Gastrocnemius medialis (tissue), 4 donors: ENCODE results near the gene CKAP4. TPM values are rescaled to one million over a fixed set of nuclear protein-coding genes. Genes with fewer than 3 reads are reported as not detected.

Source experiments
- ATAC-seq, 2 donors: fragments of 150-250 bp; one replicate each; pipeline ENCODE4 v1.9.1; 2016
- DNase-seq, 2 donors: peaks; one replicate each; pipeline ENCODE4 v3.0.0-alpha.2; 2019
- H3K27ac ChIP-seq, 4 donors: fragments of 200-600 bp; sonication (generic); 1 replicate in 1 of 4; 2 replicates in 3 of 4; pipeline ENCODE4 v1.5.1; 2016 to 2018; ENCODE audit warnings: mild to moderate bottlenecking in 2 of 4, moderate library complexity in 1 of 4
- H3K27me3 ChIP-seq, 3 donors: fragments of 200-600 bp; sonication (generic) in 2 of 3; 1 replicate in 1 of 3; 2 replicates in 2 of 3; pipeline versions ENCODE4 v1.5.1 to v1.6.0; 2016 to 2019; ENCODE audit warnings: mild to moderate bottlenecking in 1 of 3, moderate library complexity in 1 of 3
- H3K36me3 ChIP-seq, 2 donors: fragments of 200-600 bp; sonication (generic) in 1 of 2; one replicate each; pipeline ENCODE4 v1.5.1; 2017 to 2018
- H3K4me1 ChIP-seq, 2 donors: fragments of 200-600 bp; sonication (generic) in 1 of 2; one replicate each; pipeline ENCODE4 v1.5.1; 2016 to 2017; ENCODE audit warnings: mild to moderate bottlenecking in 2 of 2
- H3K4me3 ChIP-seq, 4 donors: fragments of 200-600 bp; sonication (generic) in 3 of 4; 1 replicate in 1 of 4; 2 replicates in 3 of 4; pipeline ENCODE4 v1.5.1; 2016 to 2019; ENCODE audit warnings: mild to moderate bottlenecking in 2 of 4
- H3K9me3 ChIP-seq, 3 donors: fragments of 200-600 bp; sonication (generic) in 2 of 3; 1 replicate in 1 of 3; 2 replicates in 2 of 3; pipeline ENCODE4 v1.5.1; 2016 to 2019
- CTCF ChIP-seq, 5 experiments: fragments of 450-650 bp in 3 of 5; fragments of 200-600 bp in 2 of 5; sonication (generic) in 2 of 5; IDR thresholded peaks in 4 of 5; conservative IDR thresholded peaks in 1 of 5; 1 replicate in 4 of 5; 2 replicates in 1 of 5; pipeline ENCODE4 v1.5.1; 2016 to 2019; ENCODE audit warnings: antibody characterized with exemption in 5 of 5, mild to moderate bottlenecking in 3 of 5, moderate library complexity in 3 of 5
- POLR2A ChIP-seq, 2 donors: fragments of 450-650 bp; IDR thresholded peaks; one replicate each; pipeline ENCODE4 v1.6.1; 2017; ENCODE audit warnings: antibody characterized with exemption in 2 of 2, mild to moderate bottlenecking in 2 of 2, moderate library complexity in 2 of 2
- in situ Hi-C, 4 donors: fragments of 200-750 bp; cut with MboI; loops; one replicate each; pipeline versions ENCODE4 v1.15.0 to v1.8.0; 2017; ENCODE audit warnings: low sequenced_read_pairs in 4 of 4
- intact Hi-C: fragments of 100-400 bp; cut with DNase I; formaldehyde crosslinking; loops from one replicate; pipeline ENCODE4 v1.15.1; 2023; ENCODE audit warnings: low total_unique reads
- total RNA-seq, 4 donors: library from RNA; depleted of rRNA; stranded (reverse); fragments of >200 nt; gene quantifications; one replicate each; pipeline versions ENCODE4 v1.1.0 to v1.2.3, GENCODE V29; 2016

The CKAP4 gene
- total RNA-seq, 4 donors from 2014 or later, result 9.7 to 17.6 (median 15.7) TPM

- no peaks in the 10 kb centered on the region for H3K27me3 ChIP-seq
- ATAC-seq, result no peak
- H3K4me1 ChIP-seq, result peaks cover 0 to 5% of the 10 kb centered on the region in 2 donors
- intact Hi-C loops (no loop called here), in situ Hi-C loops (no loop called here)
- H3K27ac ChIP-seq, result no peak overlapping the region
- TF ChIP-seq CTCF (IDR thresholded peaks at IDR 0.05 in 4 of 5, conservative IDR thresholded peaks at IDR 0.05 in 1 of 5), result no peak
- no peak for TF ChIP-seq POLR2A (IDR thresholded peaks at IDR 0.05)
- no peak for DNase-seq
- H3K9me3 ChIP-seq, result no peaks in the 10 kb centered on the region
- H3K36me3 ChIP-seq, result no peaks in the 10 kb centered on the region
- no peak overlapping the region for H3K4me3 ChIP-seq
Measured at GRCh38 chr12:106276032-106276740, 28.4 kb upstream of the CKAP4 start.

GRCh38 chr12:106275458-106275857, 27.6 kb upstream of the CKAP4 start:
- DNase-seq (no peak), ATAC-seq (no peak)
- intact Hi-C loops (no loop called here), in situ Hi-C loops (no loop called here)
- no peak for TF ChIP-seq POLR2A (IDR thresholded peaks at IDR 0.05)
- TF ChIP-seq CTCF (IDR thresholded peaks at IDR 0.05 in 4 of 5, conservative IDR thresholded peaks at IDR 0.05 in 1 of 5), result no peak
- Histone ChIP-seq H3K4me3 (no peak overlapping the region), H3K36me3 (no peaks in the 10 kb centered on the region), H3K27ac (no peak overlapping the region), H3K4me1 (peaks cover 0 to 9% of the 10 kb centered on the region in 2 donors), H3K9me3 (no peaks in the 10 kb centered on the region), H3K27me3 (no peaks in the 10 kb centered on the region)

GRCh38 chr12:106274575-106275121, 26.8 kb upstream of the CKAP4 start:
- ATAC-seq (no peak), DNase-seq (no peak)
- in situ Hi-C loops, result no loop called here
- no peak overlapping the region for H3K27ac ChIP-seq
- no peaks in the 10 kb centered on the region for H3K9me3 ChIP-seq
- H3K36me3 ChIP-seq, result no peaks in the 10 kb centered on the region
- intact Hi-C loops, result no loop called here
- TF ChIP-seq CTCF (IDR thresholded peaks at IDR 0.05 in 4 of 5, conservative IDR thresholded peaks at IDR 0.05 in 1 of 5), result no peak
- TF ChIP-seq POLR2A (IDR thresholded peaks at IDR 0.05), result no peak
- peaks cover 0 to 9% of the 10 kb centered on the region in 2 donors for H3K4me1 ChIP-seq
- no peaks in the 10 kb centered on the region for H3K27me3 ChIP-seq
- no peak overlapping the region for H3K4me3 ChIP-seq

GRCh38 chr12:106274012-106274411, 26.2 kb upstream of the CKAP4 start:
- Histone ChIP-seq H3K27me3 (no peaks in the 10 kb centered on the region), H3K4me1 (peaks cover 0 to 9% of the 10 kb centered on the region in 2 donors), H3K4me3 (no peak overlapping the region), H3K36me3 (no peaks in the 10 kb centered on the region), H3K9me3 (no peaks in the 10 kb centered on the region), H3K27ac (no peak overlapping the region)
- DNase-seq (no peak), ATAC-seq (no peak)
- TF ChIP-seq CTCF (IDR thresholded peaks at IDR 0.05 in 4 of 5, conservative IDR thresholded peaks at IDR 0.05 in 1 of 5) (no peak), POLR2A (IDR thresholded peaks at IDR 0.05) (no peak)
- in situ Hi-C loops (no loop called here), intact Hi-C loops (no loop called here)
